ENCODE data around the gene KCNH4.
"Not testable (repeated sequence)": the region's sequence is repeated elsewhere in the genome, so short reads cannot be mapped to it uniquely, and the experiment has no call there.

The KCNH4 gene

DNA sequence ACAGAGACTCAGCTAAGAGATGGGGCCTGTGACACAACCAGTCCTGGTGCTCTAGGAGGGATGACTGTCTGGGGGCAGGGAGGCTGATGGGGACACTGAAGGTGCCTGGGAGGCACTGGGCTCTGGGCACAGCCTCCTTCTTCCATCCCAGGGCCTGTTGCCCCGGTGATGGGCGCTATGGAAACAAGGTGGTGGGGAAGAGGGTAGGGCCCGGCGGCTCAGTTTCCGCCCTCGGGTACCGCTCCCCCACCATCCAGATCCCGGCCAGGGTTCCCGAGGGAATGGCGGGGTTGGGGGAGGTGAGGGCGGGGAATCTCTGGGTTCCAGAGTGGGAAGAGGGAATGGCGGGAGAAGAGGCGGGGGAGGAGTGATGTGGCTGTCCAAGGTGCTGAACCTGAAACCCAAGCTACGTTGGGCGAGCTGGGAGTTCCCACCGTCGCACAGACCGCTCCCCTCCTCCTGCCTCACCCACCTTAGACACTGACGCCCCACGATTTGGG, 981 bp downstream of the KCNH4 start:
- no peak for DNase-seq (ENCODE audit: low read depth in 1 of 2, low spot score in 1 of 2)

DNA sequence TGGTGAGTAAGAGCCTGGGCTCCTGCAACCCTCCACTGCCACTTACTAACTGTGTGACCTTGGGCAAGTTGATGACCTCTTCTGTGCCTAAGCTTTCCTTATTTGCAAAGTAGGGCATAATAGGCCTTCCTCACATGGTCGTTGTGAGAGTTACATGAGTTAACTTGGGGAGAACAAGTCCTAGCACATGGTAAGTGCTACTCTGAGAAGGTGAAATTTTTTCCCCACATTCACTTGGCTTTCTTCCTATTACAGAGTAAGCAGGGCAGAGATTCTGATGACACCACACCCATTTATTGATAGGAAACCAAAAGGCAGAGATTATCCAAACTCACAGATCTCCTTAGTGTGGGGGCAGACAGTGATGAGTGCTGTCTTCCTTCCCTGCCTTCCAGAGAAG, 1.6 kb downstream of the KCNH4 start:
- DNase-seq (ENCODE audit: low read depth in 1 of 2, low spot score in 1 of 2): no peak

DNA sequence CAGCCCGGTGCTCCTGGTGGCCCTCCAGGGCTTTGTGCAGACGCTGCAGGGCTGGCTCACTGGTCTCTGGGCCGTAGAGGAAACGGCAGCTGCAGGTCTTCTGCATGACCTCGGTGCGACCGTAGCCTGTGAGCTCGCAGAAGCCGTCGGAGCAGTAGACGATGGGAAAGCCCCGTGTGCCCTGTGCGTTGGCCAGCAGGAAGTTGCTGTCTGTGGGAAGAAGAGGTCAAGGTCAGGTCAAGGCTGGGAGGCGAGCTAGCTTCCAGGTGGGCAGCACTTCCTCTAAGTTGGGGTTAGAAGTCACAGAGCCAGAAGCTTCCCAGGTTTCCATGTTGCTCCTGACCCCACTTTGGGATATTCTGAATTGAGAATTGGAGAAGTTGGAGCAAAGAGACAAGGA, 2.1 kb downstream of the KCNH4 start:
- DNase-seq (ENCODE audit: low read depth in 1 of 2, low spot score in 1 of 2): no peak

DNA sequence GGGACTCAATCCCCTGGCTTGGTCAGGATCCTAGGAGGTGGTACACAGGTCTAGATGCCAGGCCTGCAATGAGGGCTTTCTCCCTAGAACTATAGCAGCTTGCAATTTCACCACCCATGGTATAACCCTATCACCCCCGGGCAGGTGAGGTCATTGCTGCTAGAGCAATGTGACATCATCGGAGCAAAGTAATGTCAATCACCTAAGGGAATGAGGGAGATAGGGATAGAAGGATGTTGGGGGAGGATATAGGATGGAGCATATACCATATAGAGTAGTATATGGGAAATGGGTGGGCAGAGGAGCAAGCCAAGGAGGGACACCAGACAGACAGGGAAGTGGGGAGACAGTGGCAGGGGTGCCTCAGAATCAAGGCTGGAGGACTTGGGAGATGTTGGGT, 3.3 kb downstream of the KCNH4 start:
- DNase-seq (ENCODE audit: low read depth in 1 of 2, low spot score in 1 of 2): no peak

DNA sequence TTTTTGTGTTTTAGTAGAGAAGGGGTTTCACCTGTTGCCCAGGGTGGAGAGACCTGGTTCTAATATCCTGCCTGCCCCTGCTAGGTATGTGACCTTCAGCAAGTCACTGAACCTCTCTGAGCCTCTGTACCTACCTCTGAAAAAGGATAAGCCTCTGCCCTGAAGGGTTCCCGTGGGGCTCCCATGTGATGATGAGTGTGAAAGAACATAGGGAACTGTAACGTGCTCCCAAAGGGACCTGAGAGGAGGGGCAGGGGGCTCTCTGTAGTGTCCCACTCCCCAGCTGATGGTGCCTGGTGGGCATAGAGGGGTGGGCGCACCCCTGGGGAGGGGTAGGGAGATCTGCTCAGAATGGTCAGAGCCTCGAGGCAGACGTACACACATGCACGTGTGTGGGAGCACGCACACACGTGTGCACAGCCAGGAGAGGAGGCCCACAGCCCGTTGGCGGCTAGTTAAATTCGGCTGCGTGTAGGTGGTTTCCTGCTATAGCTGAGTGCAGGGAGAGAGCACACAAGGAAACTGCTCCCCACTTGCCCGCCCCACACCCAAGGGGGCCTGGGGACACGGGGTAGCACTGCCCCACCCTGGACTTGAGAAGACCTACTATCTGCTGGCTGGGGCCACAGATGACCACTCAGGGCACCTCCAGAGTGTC, 6.7 kb downstream of the KCNH4 start:
- no peak for DNase-seq (ENCODE audit: low read depth in 1 of 2, low spot score in 1 of 2)

DNA sequence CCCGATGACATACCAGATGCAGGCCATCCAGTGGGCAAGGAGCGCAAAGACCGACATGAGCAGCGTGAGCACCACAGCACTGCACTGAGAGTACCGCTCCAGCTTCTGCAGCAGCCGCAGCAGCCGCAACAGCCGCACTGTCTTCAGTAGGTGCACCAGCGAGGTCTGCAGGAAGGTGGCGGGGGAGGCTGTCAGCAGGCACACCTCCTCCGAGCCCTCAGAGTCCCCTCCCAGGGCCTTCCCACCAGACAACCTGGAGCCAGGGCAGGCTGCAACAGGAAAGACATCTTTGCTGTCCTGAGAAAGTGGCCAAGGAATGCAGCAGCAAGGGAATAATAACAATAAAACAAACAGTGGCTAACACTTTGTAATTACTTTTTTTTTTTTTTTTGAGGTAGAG, 9.1 kb downstream of the KCNH4 start:
- no peak for DNase-seq (ENCODE audit: low read depth in 1 of 2, low spot score in 1 of 2)

DNA sequence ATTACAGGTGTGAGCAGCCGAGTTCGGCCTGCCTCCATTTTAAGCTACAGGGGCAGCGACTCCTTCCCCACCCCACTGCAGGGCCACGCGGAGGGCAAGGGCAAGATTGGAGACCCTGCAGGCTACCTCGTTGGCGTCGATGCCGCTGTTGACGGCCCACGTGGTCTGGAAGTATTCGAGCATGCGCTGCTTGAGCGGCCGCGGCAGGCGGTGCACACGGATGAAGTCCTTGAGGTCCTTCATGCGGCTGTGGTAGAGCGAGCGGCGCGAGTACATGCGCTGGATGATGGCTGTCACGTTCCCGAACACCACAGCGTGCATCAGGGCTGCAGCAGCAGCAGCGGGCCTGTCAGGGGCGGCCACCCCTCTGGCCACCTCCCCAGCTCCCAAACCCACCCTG, 11.6 kb downstream of the KCNH4 start:
- no peak for DNase-seq (ENCODE audit: low read depth in 1 of 2, low spot score in 1 of 2)

DNA sequence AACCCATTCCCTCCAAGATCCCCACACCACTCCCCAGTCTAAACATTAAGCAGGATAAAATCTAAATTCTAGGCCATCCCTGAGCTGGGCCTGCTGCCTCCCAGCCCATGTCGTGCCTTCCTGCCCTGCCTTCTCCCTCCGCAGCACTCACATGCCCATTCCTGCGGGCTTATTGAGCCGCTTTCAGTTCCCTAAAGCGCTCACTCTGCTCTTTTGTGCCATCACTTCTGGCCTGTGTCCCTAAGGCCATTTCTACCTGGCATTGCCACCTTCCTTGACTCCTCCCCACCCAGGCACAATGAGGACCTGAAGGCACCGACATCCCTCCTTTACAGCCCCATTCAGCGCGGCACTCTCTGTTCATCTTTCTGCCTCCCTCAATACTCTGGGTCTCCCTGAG, 13.1 kb downstream of the KCNH4 start:
- DNase-seq (ENCODE audit: low read depth in 1 of 2, low spot score in 1 of 2): no peak

DNA sequence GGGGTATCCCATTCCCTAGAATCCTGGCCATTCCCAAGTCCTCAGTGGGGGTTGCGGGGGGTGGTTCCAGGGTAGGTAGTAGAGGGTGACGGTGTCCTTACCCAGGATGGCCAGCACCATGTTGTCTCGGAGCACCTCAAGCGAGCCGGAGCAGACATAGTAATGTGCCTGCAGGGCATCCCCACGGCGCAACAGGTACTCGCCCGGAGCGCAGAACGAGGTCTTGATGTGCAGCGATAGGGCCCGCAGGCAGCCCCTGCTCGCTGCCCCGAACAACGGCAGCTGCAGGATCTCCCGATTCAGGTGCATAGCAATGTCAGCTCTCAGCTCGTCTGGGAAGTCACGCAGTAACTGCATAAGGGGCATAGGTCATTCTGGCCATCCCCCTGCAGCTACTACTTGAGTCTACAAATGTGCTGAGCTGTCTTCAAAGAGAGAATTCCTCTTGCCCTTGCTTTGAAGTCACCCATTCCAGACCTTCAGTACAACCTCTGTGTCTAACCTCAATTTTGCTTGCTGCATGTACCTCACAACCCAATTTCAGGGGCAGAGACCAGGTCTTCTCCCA, 14.7 kb downstream of the KCNH4 start:
- DNase-seq (ENCODE audit: low read depth in 1 of 2, low spot score in 1 of 2): no peak

DNA sequence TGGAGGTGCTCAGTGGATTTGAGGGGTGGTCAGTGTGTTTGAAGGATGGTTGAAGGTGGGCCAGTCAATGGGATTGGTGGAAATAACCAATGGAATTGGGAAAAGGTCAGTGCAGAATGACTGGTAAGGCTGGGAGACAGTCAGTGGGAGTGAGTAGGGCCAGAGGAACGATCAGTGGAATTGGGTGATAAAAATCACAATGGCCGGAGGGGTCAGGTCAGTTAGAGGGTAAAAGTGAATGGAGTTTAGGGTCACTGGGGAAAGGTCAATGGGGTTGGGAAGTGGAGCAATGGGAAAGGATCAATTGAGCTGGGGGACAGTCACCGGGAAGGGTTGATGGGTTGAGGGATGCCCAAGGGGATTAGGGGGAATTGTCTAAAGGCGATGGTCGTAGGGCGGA, 15.2 kb downstream of the KCNH4 start:
- no peak for DNase-seq (ENCODE audit: low read depth in 1 of 2, low spot score in 1 of 2)

DNA sequence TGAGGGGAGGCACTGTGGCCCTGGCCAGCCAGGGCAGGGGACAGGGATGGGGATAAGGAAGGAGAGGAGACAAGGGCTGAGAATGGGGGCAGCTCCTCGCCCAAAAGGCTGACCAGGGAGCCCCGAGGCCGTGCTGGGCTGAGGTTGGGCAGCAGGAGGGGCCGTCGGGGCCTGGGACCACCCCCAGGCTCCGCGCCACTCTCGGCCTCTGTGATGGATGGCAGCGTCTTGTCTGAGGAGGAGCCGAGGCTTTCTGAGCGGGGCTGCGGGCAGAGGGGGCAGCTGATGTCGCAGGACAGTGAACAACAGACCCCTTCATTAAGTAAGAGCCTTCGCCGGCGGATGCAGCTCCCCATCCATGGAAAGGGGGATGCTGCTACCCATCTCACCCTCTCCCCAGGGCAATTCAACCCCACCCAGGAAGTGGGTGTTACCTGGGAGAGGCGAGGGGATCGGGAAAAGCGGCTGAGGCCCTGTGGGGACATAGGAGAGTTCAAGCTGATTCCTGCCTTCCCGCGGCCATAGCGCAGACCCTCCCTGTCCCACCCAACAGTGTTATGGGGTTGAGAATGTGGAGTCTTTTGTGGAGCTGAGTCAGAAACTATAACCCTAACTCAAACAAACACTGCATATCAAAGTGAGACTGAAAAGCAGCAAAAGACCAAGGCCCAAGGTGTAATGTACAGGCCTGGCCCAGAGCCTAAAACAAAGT, 17.1 kb downstream of the KCNH4 start:
- no peak for DNase-seq (ENCODE audit: low read depth in 1 of 2, low spot score in 1 of 2)

DNA sequence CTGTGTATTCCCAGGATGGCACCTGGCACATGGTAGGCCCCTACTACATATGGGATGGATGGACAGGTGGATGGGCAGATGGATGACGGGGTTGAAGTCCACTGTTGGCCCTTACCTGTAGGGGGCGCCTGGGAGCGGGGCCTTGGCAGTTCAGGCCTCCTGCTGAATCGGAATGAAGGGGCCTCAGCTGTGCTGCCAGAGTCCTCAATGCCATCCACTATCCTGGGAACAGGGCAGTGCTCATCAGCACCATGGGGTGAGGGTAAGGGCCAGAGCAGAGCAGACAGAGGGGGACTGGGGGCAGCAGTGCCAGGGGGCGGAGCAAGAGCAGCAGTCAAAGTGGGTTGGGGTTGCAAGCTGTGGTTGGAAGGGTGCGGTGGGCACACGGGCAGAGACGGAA, 17.8 kb downstream of the KCNH4 start:
- no peak for DNase-seq (ENCODE audit: low read depth in 1 of 2, low spot score in 1 of 2)

DNA sequence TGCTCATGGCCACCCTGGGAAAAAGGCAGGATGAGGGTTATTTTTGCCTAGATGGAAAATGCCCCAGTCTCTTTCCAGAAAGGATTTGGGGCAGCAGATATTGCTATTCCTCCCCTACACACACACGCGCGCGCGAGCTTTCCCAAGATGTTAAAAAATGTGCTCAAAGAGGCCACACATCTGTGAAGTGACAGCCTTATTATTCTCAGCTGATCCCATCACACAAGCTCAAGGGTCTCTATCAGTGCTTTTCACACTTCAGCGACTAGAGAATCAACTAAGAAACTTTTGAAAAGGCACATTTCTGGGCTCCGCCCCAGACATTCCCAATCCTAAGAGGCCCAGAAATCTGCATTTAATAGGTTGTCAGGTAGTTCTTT, 20.4 kb downstream of the KCNH4 start:
- DNase-seq (ENCODE audit: low read depth in 1 of 2, low spot score in 1 of 2): no peak

DNA sequence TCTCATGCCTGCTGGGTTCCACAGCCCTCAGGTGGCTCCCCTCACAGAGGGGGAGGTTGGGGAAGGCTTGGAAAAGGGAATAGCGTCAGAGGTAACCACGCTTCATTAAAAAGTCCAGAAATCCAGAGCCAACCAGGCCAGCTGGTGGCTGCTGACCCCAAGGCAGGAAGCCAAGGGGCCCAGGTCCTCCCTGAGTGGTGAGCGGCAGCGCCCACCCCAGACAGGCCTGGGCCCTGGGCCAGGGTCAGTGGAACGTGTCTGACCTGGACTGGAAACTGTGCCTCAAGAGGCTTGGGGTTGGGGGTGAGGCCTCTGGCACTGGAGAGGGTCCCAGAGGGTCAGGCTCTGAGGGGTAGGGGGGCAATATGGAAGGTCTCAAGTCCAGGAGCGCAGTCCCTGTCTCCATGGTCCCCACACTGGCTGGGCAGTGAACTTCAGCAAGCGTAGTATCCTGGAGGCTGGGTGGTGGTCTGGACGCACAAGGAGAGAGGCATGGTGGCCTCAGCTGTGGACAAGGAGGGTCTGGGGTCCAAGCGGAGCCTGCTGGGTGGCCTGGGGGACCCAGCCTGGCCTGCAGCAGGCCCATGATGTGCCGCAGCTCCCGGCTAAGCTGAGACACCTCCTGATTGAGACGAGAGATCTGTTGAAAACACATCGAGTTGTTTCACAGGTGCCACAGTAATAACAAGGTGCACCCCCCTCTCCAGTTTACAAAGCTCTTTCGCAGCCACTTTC, 21.0 kb downstream of the KCNH4 start:
- DNase-seq (ENCODE audit: low read depth in 1 of 2, low spot score in 1 of 2): no peak

DNA sequence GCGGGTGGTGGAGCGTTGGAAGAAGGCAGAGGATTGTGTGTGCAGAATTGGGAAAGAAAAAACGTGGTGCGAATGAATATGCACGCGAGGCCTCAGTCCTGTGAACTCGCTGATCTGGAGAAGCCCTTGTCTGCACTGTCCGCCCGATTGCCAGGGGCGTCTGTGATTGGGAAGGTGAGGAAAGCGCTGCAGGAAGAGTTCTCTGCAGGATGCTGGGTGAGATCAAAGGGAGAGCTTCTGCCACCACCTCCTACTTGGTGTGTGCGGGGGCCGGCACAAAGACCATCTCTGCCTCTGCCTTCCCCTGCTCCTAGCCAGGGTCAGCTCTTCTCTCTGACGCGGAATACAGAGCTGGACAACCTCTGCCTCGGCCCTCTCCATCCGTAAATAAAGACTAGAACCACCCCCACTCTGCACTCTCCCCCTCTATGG, 25.3 kb downstream of the KCNH4 start:
- DNase-seq (ENCODE audit: low read depth in 1 of 2, low spot score in 1 of 2): no peak

DNA sequence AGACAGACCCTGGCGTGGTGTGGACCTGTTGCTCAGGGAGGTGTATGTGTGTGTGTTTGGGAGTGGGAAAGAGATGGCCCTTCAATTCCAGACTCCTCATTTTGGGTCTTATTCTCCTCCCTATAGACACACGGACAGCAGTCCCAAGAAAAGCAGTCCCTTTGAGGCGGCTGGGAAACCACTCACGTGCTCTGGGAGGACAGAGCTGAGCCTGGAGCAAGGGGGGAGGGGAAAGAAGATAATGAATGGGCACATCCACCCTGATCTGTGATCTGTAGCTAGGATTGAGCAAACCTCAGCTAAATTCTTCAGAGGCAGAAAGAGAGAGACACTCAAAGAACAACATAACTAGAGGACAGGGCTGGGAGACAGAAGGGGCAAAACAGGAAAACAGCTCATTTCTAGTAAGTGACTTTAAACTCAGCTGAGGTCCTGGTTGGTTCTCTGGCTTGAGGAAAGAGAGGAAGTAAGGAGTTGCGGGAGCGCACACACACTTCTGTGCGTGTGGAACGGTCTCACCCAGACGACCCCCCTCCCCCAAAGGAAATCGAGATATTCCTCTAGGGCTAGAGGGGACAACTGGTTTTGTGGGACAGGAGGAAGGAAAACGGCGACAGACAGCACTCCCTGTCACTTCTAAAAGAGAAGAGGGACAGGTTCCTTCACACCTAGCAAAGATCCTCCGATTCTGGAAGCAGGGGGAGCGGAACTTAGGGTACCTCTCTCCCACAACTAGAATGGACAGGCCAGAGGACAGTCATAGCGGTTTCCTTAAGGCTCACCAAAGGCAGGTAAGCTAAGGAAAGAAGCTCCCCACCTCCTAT, 26.8 kb downstream of the KCNH4 start:
- DNase-seq (ENCODE audit: low read depth in 1 of 2, low spot score in 1 of 2): no peak

DNA sequence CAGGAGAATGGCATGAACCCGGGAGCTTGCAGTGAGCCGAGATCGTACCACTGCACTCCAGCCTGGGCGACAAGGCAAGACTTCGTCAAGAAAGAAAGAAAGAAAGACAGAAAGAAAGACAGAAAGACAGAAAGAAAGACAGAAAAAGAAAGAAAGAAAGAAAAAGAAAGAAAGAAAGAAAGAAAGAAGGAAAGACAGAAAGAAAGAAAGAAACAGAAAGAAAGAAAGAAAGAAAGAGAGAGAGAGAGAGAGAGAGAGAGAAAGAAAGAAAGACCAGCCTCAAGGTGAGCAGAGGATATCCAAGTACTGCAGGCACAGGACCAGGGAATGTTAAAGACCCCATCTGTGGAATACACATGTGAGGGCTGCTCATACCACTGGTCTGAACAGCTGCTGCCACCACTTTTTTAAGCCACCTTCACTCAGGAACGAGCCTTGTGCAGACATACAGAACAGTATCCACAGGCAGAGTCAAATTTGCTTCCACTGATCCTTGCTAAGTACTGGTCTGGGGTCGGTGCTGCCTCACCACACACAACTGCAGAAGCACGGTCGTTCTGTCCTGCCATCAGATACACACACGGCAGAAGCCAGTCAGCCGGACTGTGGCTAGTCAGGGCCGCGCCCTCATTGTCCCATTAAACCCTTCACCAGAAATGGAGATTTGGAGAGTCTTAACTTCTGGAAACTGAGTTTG, 33.9 kb downstream of the KCNH4 start:
- no peak for DNase-seq (ENCODE audit: low read depth in 1 of 2, low spot score in 1 of 2)

DNA sequence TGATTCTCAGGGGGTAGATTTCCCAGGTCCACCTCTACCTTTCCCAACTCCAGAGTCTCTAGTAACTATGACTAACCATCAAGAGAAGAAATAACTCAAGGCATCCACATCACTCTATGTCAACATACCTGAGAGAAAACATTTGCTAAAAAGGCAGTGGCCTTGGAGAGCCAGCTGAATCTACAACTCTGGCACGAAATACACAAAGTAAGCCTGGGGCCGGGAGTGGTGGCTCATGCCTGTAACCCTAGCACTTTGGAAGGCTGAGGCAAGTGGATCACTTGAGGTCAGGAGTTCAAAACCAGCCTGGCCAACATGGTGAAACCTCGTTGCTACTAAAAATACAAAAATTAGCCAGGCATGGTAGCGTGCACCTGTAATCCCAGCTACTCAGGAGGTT, 37.8 kb downstream of the KCNH4 start:
- not testable (repeated sequence) for DNase-seq (ENCODE audit: low read depth in 1 of 2, low spot score in 1 of 2)

DNA sequence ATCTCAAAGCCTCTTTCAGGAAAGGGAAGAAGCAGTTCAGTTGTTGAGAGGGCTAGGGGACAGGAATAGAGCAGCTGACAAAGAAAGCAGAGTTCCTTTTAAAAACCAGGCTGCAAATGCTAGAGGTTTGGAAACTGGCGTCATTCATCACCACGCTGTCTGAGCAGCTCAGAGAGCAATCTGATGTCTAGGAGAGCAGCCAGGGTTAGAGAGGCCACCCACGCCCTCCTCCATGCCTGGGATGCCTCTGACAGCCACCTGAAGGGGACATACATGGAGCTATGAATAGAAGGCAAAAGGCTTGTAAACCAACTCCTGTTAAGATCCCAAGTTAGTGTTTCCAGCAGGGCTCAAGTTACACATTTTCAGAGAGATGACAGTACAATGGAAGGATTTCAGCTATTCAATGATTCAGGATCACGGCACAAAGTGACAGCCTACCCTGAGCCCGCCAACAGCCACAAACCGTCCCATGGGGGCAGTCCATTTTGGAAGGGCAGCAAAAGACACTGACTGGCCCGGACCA, 38.5 kb downstream of the KCNH4 start:
- DNase-seq (ENCODE audit: low read depth in 1 of 2, low spot score in 1 of 2): no peak

DNA sequence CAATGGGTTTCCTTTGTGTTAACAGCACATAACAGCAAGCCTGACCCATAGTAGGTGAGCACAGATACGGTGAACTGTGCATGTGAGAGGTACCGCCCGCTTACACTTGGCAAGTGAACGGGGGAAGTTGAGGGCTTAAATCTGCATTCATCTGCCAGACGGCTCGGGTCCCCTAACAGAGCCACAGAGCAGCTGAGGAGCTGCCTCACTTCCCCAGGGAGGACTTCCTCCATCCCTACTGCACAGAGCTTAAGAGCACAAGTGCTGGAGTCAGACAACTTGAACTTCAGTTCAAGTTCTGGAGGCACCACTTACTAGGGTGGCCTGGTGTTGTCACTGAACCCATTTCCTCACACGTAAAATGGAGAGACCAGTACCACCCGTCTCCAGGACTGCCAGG, 39.6 kb downstream of the KCNH4 start:
- no peak for DNase-seq (ENCODE audit: low read depth in 1 of 2, low spot score in 1 of 2)
